K562 (cell line): ENCODE data around the gene EPHX1. TPM values are rescaled to one million over a fixed set of nuclear protein-coding genes. Genes with fewer than 3 reads are reported as not detected.

Source experiments
- E4F1 ChIP-seq: fragments of 250-450 bp; sonication (Bioruptor Pico); IDR thresholded peaks from 2 replicates; pipeline ENCODE4 v1.5.0; 2021; ENCODE audit warnings: mild to moderate bottlenecking, borderline replicate concordance
- ELF1 ChIP-seq: fragments of 200-800 bp; sonication (Bioruptor generic); IDR thresholded peaks from 2 replicates; pipeline ENCODE4 v1.6.1; 2016; ENCODE audit warnings: missing genetic modification characterization, missing compliant biosample characterization
- FOXK2 ChIP-seq, 2 experiments: fragments of 450-650 bp; IDR thresholded peaks in 1 of 2; conservative IDR thresholded peaks in 1 of 2; 2 replicates each; pipeline ENCODE4 v1.6.1; 2016; ENCODE audit warnings: low read depth in 2 of 2, mild to moderate bottlenecking in 1 of 2
- GTF3C2 ChIP-seq: IDR thresholded peaks from 3 replicates; pipeline ENCODE4 v1.6.1; 2011; ENCODE audit warnings: borderline replicate concordance, mild to moderate bottlenecking, moderate library complexity; ENCODE audit not compliant: insufficient read length; ENCODE audit errors: extremely low read depth
- IFI16 ChIP-seq: fragments of 250-450 bp; sonication (Bioruptor Pico); IDR thresholded peaks from 2 replicates; pipeline ENCODE4 v2.1.2; 2022; ENCODE audit warnings: mild to moderate bottlenecking, inconsistent platforms
- KDM5B ChIP-seq: fragments of 200-600 bp; sonication (generic); IDR thresholded peaks from 2 replicates; pipeline ENCODE4 v1.6.1; 2012; ENCODE audit warnings: low read depth, mild to moderate bottlenecking, moderate library complexity, low read length, control low read depth, inconsistent platforms; ENCODE audit not compliant: insufficient replicate concordance
- MTA2 ChIP-seq: fragments of 450-650 bp; IDR thresholded peaks from 2 replicates; pipeline ENCODE4 v1.6.1; 2016; ENCODE audit warnings: low read depth
- NCOR1 ChIP-seq: fragments of 450-650 bp; IDR thresholded peaks from 2 replicates; pipeline ENCODE4 v1.6.1; 2016; ENCODE audit warnings: mild to moderate bottlenecking, moderate library complexity
- NFYB ChIP-seq: IDR thresholded peaks from 2 replicates; pipeline ENCODE4 v1.6.1; 2011; ENCODE audit warnings: mild to moderate bottlenecking, moderate library complexity; ENCODE audit not compliant: insufficient read length; ENCODE audit errors: extremely low read depth
- RBM17 ChIP-seq: fragments of 200-400 bp; formaldehyde crosslinking; IDR thresholded peaks from 2 replicates; pipeline ENCODE4 v1.6.1; 2017; ENCODE audit warnings: low read depth, mild to moderate bottlenecking, low read length, borderline replicate concordance
- RFX1 ChIP-seq: fragments of 450-650 bp; IDR thresholded peaks from 2 replicates; pipeline ENCODE4 v1.6.1; 2016; ENCODE audit warnings: mild to moderate bottlenecking, moderate library complexity
- SNRNP70 ChIP-seq: fragments of 200-400 bp; formaldehyde crosslinking; optimal IDR thresholded peaks from 2 replicates; pipeline ENCODE3; 2017; ENCODE audit warnings: low read depth, low read length
- TCF15 ChIP-seq: fragments of 250-450 bp; sonication (Bioruptor Pico); IDR thresholded peaks from 2 replicates; pipeline ENCODE4 v1.8.0; 2022; ENCODE audit warnings: moderate library complexity, mild to moderate bottlenecking, inconsistent platforms
- TGIF2 ChIP-seq: sonication (generic); formaldehyde crosslinking; IDR thresholded peaks from 2 replicates; pipeline ENCODE4 v1.8.1; 2022; ENCODE audit warnings: mild to moderate bottlenecking, missing genetic modification reagents, moderate library complexity
- ZNF121 ChIP-seq: sonication (generic); formaldehyde crosslinking; conservative IDR thresholded peaks from 2 replicates; pipeline ENCODE4 v1.8.0; 2022; ENCODE audit warnings: missing genetic modification reagents
- ZNF124 ChIP-seq: sonication (generic); formaldehyde crosslinking; IDR thresholded peaks from 2 replicates; pipeline ENCODE4 v1.8.1; 2022; ENCODE audit warnings: missing genetic modification reagents
- ZNF197 ChIP-seq: fragments of 200-800 bp; sonication (Bioruptor generic); IDR thresholded peaks from 2 replicates; pipeline ENCODE4 v1.6.1; 2016; ENCODE audit warnings: low read depth, missing genetic modification characterization, missing compliant biosample characterization
- ZNF232 ChIP-seq: sonication (generic); formaldehyde crosslinking; IDR thresholded peaks from 2 replicates; pipeline ENCODE4 v1.8.0; 2022; ENCODE audit warnings: mild to moderate bottlenecking, missing genetic modification reagents
- ZNF354B ChIP-seq: fragments of 250-450 bp; sonication (Bioruptor Pico); IDR thresholded peaks from 2 replicates; pipeline ENCODE4 v1.4.0; 2020
- ZNF695 ChIP-seq: fragments of 450-650 bp; formaldehyde crosslinking; IDR thresholded peaks from 2 replicates; pipeline ENCODE4 v1.4.0; 2020; ENCODE audit warnings: mild to moderate bottlenecking, moderate library complexity
- ZNF766 ChIP-seq: fragments of 200-800 bp; sonication (Bioruptor generic); conservative IDR thresholded peaks from 2 replicates; pipeline ENCODE4 v1.6.1; 2016; ENCODE audit warnings: missing genetic modification characterization, missing compliant biosample characterization
- polyA plus RNA-seq, 8 experiments: library from polyadenylated mRNA; depleted of rRNA in 4 of 8; stranded (reverse) in 5 of 8; unstranded in 3 of 8; fragments of >200 nt; fragmentation: Nextera tagmentation in 2 of 8; fragmentation: Illumina TruSeq in 1 of 8; extraction: Ambion mirVana in 2 of 8; extraction: Trizol in 1 of 8; gene quantifications; 2 replicates each; pipeline versions ENCODE4 v1.2.1 to v1.2.3, GENCODE V29; 2011 to 2014; ENCODE audit warnings: inconsistent platforms in 1 of 8, missing spikeins in 1 of 8
- total RNA-seq, 7 experiments: library from RNA; depleted of rRNA in 6 of 7; stranded (reverse); fragments of >200 nt in 6 of 7; fragmentation: Illumina TruSeq in 2 of 7; extraction: Trizol in 2 of 7; gene quantifications; 2 replicates each; pipeline versions ENCODE4 v1.2.1 to v1.2.3, GENCODE V29; 2011 to 2021; ENCODE audit warnings: low replicate concordance in 1 of 7
- TF ChIP-seq, protein P1 (sequence below): fragments of 450-650 bp; IDR thresholded peaks from 2 replicates; pipeline ENCODE4 v1.6.1; 2018; ENCODE audit warnings: mild to moderate bottlenecking, low read depth; ENCODE audit not compliant: partially characterized antibody

Gene EPHX1
- total and polyA plus RNA-seq, 9 of the 15 experiments (the other 6 are each of a cell fraction or from before 2014, with no cell fraction given) = 0.21 to 27.0 (median 6.7) TPM

- TF ChIP-seq FOXK2 (conservative IDR thresholded peaks at IDR 0.05 in 1 of 2, IDR thresholded peaks at IDR 0.05 in 1 of 2; ENCODE audit: low read depth in 2 of 2) (peak; percentile 41 to 52; a peak in 3 of 4 replicates), IFI16 (no peak), GTF3C2 (no peak), ELF1 (tag) (no peak), ZNF124 (no peak), MTA2 (no peak), ZNF354B (CRISPR knock-in tag) (no peak), KDM5B (no peak), ZNF695 (CRISPR knock-in tag) (no peak), NCOR1 (no peak), TCF15 (no peak), ZNF232 (no peak), RBM17 (no peak), NFYB (no peak), ZNF197 (CRISPR knock-in tag) (no peak), TGIF2 (no peak), ZNF766 (CRISPR knock-in tag) (no peak), ZNF121 (no peak), E4F1 (CRISPR knock-in tag) (no peak), SNRNP70 (no peak), RFX1 (no peak)
- TF ChIP-seq, protein P1, sequence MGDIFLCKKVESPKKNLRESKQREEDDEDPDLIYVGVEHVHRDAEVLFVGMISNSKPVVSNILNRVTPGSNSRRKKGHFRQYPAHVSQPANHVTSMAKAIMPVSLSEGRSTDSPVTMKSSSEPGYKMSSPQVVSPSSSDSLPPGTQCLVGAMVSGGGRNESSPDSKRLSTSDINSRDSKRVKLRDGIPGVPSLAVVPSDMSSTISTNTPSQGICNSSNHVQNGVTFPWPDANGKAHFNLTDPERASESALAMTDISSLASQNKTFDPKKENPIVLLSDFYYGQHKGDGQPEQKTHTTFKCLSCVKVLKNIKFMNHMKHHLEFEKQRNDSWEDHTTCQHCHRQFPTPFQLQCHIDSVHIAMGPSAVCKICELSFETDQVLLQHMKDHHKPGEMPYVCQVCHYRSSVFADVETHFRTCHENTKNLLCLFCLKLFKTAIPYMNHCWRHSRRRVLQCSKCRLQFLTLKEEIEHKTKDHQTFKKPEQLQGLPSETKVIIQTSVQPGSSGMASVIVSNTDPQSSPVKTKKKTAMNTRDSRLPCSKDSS = no peak
Observed at GRCh38 chr1:225813214-225813964, 3.5 kb downstream of the EPHX1 start (continued).
